Kidney (tissue), 14 donors: ENCODE measurements around the gene PIGH. TPM values are rescaled to one million over a fixed set of nuclear protein-coding genes. Genes with fewer than 3 reads are reported as not detected.

ENCODE experiments used
- DNase-seq, 5 donors: peaks; one replicate each; pipeline ENCODE4 v3.0.0-alpha.2; 2013 to 2020
- FAIRE-seq: peaks from 2 replicates; lab custom pipeline; 2012; peaks lifted over from hg19 to GRCh38; lab: Jason Lieb, UNC
- H3K27ac ChIP-seq, 2 donors: one replicate each; pipeline ENCODE4 v1.7.0; 2013; ENCODE audit warnings: low read depth in 2 of 2, low read length in 2 of 2, inconsistent platforms in 1 of 2
- H3K27me3 ChIP-seq: one replicate; pipeline ENCODE4 v1.7.1; 2013; ENCODE audit warnings: low read length, inconsistent platforms; ENCODE audit not compliant: control insufficient read depth, insufficient read depth
- H3K36me3 ChIP-seq, 3 donors: one replicate each; pipeline versions ENCODE4 v1.7.0 to v1.7.1; 2013; ENCODE audit warnings: low read length in 3 of 3, control low read depth in 1 of 3, inconsistent platforms in 1 of 3; ENCODE audit not compliant: insufficient read depth in 3 of 3, control insufficient read depth in 2 of 3
- H3K4me1 ChIP-seq, 3 donors: one replicate each; pipeline versions ENCODE4 v1.7.0 to v1.7.1; 2013; ENCODE audit warnings: low read length in 3 of 3, inconsistent platforms in 1 of 3, low read depth in 1 of 3; ENCODE audit not compliant: control insufficient read depth in 2 of 3, insufficient read depth in 2 of 3
- H3K4me3 ChIP-seq, 3 donors: one replicate each; pipeline versions ENCODE4 v1.7.0 to v1.8.1; 2013; ENCODE audit warnings: low read length in 3 of 3, control low read depth in 1 of 3, inconsistent platforms in 1 of 3
- H3K9ac ChIP-seq, 3 donors: one replicate each; pipeline versions ENCODE4 v1.7.0 to v1.7.1; 2013; ENCODE audit warnings: low read length in 3 of 3, control low read depth in 1 of 3, inconsistent platforms in 1 of 3
- H3K9me3 ChIP-seq, 3 donors: one replicate each; pipeline versions ENCODE4 v1.7.0 to v1.7.1; 2013; ENCODE audit warnings: low read length in 3 of 3, control low read depth in 1 of 3, inconsistent platforms in 1 of 3; ENCODE audit not compliant: control insufficient read depth in 2 of 3, insufficient read depth in 1 of 3
- intact Hi-C: fragments of 100-400 bp; cut with DNase I; formaldehyde crosslinking; loops from one replicate; pipeline ENCODE4 v1.11.1; 2022
- polyA plus RNA-seq: library from polyadenylated mRNA; stranded (reverse); fragments of 350-450 nt; fragmentation: Illumina TruSeq; extraction: RNeasy Lipid Tissue Mini Kit (QIAGEN cat#74804); gene quantifications from one replicate; pipeline ENCODE4 v1.2.3, GENCODE V29; 2014; ENCODE audit warnings: low read depth, low replicate concordance; ENCODE audit not compliant: insufficient read depth
- total RNA-seq: library from RNA; stranded (reverse); fragmentation: NEBNext Ultra II Directional; extraction: Animal tissue kit (Norgen Biotek cat#: 25700); gene quantifications from one replicate; pipeline ENCODE4 v1.2.1, GENCODE V29; 2021
- TF ChIP-seq, protein P1 (sequence below): IDR thresholded peaks from 3 replicates; pipeline ENCODE4 v1.5.1; 2012; ENCODE audit warnings: mild to moderate bottlenecking, moderate library complexity, borderline replicate concordance; ENCODE audit not compliant: insufficient read depth; ENCODE audit errors: extremely low read depth
- donor health status: control.
- donor health status: control.
- donor health status: control.
- donor health status: control.
- donor health status: control.
- donor health status: DM: yes; HTN: yes; CAD: no.
- donor health status: Normal renal cell carcinoma (clear cell type).

The PIGH gene
- total and polyA plus RNA-seq, 2 donors from 2014 or later = 31.7 to 44.9 TPM

DNA sequence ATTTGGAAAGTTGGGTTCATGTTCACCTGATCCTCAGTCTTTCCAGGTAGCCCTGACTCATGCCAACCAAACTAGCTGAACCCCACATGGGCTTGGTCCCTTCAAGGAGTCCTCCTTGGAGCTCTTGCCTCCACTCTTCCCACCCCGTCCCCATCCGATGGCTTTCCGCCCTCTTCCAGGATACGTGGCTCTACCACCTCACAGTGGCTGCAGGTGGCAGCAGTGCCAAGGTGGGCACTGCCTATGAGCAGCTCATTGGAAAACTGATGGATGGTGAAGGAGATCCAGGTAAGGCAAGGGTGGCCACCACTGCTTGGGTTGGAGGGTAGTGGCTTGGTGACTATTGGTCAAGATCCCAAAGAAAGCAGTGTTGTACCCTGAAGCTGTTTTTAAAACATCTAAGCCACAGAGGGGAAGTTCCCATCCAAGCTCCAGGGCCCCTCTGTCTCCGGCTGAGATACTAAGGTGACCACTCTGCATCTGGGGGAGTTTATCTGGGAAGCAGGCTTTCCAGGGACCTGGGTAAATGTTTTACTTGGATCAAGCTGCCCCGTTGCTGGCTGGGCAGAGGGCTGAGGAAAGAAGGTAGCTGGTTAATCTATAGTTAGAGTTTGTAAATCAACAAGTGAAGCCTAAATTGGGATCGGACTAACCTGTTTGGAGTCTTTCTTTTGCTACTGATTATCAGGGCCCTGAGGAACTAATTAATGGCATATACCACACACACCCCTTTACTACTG, 23.7 kb downstream of the PIGH start:
- DNase-seq = peak in 2 of 5 donors; percentile 38 to 55
- intact Hi-C loops = no loop called here

DNA sequence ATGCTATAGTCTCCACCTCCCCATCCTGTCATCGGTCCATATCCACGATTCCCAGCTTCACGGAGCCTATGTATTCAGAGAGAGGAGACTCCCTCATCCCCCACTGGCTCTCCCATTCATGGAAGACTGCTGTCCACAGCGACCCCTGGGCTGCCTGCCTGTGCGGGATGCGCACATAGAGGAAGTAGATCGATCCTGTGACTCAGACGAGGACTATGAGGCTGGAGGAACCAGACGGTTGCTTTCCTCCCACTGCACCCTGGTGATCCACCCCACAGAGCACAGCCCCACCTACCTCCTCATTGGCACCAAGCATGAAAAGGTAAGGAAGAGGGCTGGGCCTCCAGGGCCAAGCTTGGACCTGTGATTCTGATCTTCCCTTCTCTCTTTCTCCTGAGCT, 24.4 kb downstream of the PIGH start:
- intact Hi-C loops = no loop called here
- TF ChIP-seq, protein P1, sequence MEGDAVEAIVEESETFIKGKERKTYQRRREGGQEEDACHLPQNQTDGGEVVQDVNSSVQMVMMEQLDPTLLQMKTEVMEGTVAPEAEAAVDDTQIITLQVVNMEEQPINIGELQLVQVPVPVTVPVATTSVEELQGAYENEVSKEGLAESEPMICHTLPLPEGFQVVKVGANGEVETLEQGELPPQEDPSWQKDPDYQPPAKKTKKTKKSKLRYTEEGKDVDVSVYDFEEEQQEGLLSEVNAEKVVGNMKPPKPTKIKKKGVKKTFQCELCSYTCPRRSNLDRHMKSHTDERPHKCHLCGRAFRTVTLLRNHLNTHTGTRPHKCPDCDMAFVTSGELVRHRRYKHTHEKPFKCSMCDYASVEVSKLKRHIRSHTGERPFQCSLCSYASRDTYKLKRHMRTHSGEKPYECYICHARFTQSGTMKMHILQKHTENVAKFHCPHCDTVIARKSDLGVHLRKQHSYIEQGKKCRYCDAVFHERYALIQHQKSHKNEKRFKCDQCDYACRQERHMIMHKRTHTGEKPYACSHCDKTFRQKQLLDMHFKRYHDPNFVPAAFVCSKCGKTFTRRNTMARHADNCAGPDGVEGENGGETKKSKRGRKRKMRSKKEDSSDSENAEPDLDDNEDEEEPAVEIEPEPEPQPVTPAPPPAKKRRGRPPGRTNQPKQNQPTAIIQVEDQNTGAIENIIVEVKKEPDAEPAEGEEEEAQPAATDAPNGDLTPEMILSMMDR = no peak
- Histone ChIP-seq H3K36me3 (peaks cover 0 to 5% (median 0%) of the 10 kb centered on the region in 3 donors), H3K27me3 (no peaks in the 10 kb centered on the region), H3K9ac (no peak overlapping the region), H3K4me3 (no peak overlapping the region), H3K4me1 (peaks cover 0 to 27% (median 22%) of the 10 kb centered on the region in 3 donors), H3K9me3 (no peaks in the 10 kb centered on the region), H3K27ac (no peak overlapping the region)
- no peak for DNase-seq
- no peak for FAIRE-seq

More for the DNA sequence above, 23.7 kb downstream of the PIGH start:
- Histone ChIP-seq H3K9ac (no peak overlapping the region), H3K36me3 (peaks cover 0 to 5% (median 0%) of the 10 kb centered on the region in 3 donors), H3K4me1 (peaks cover 0 to 27% (median 22%) of the 10 kb centered on the region in 3 donors), H3K4me3 (no peak overlapping the region), H3K27ac (peak overlapping the region in 1 of 2 donors; percentile 49), H3K9me3 (no peaks in the 10 kb centered on the region), H3K27me3 (no peaks in the 10 kb centered on the region)
- TF ChIP-seq, protein P1 = no peak
- FAIRE-seq = no peak

DNA sequence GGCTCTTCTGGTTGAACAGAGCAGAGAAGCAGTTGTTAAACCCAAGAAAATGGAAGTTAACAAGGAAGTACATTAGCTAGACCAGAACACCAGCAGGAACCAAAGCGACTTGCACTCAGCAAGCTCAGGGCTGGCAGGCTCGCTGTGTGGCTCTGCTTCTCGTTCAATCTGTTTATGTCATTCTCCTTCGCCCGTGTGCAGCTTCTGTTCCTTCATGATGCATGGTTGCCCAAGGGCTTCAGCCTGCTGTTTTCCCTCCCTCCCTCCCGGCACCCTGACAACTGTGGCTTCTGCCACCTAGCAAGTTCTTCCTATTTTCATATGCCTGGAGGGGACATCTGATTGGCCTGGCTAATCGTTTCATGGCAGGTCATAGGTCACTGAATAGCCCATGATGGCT, 25.3 kb downstream of the PIGH start:
- intact Hi-C loops = no loop called here
- DNase-seq (no peak), FAIRE-seq (no peak)
- no peaks in the 10 kb centered on the region for H3K27me3 ChIP-seq
- no peaks in the 10 kb centered on the region for H3K9me3 ChIP-seq
- H3K4me3 ChIP-seq = no peak overlapping the region
- no peak overlapping the region for H3K27ac ChIP-seq
- peaks cover 0 to 27% (median 20%) of the 10 kb centered on the region in 3 donors for H3K4me1 ChIP-seq
- H3K36me3 ChIP-seq = peaks cover 0 to 5% (median 0%) of the 10 kb centered on the region in 3 donors
- TF ChIP-seq, protein P1 = no peak
- H3K9ac ChIP-seq = no peak overlapping the region
